A673 (cell line): ENCODE results near the gene FSCN2. TPM values are rescaled to one million over a fixed set of nuclear protein-coding genes. Genes with fewer than 3 reads are reported as not detected.
A peak's percentile ranks its signal among the peaks of the same experiment; 100 is the strongest.

Experiments used
- BruUV-seq: library from RNA; stranded (reverse); fragments of 400-500 nt; replicated peaks from 2 replicates; lab custom pipeline; 2021; lab: Mats Ljungman, UMichigan
- CTCF ChIA-PET: fragments of 300-600 bp; sonication (Branson Sonifier 250); formaldehyde crosslinking; loops from one replicate; lab custom pipeline; 2022; ENCODE audit warnings: antibody characterized with exemption; lab: Charles Lee
- POLR2A ChIA-PET: fragments of 300-600 bp; sonication (Branson Sonifier 250); formaldehyde crosslinking; loops from one replicate; lab custom pipeline; 2022; ENCODE audit warnings: antibody characterized with exemption; ENCODE audit not compliant: low non-redundant PET; lab: Charles Lee
- DNase-seq: peaks from one replicate; pipeline ENCODE4 v3.0.0-alpha.2; 2015; ENCODE audit warnings: low spot score
- H3K27ac ChIP-seq: fragments of 200-600 bp; sonication (generic); 2 replicates; pipeline ENCODE4 v1.5.1; 2016; ENCODE audit warnings: mixed run types, low read depth, mild to moderate bottlenecking, mixed read lengths, antibody characterized with exemption, low read length; ENCODE audit not compliant: poor library complexity, severe bottlenecking
- H3K27me3 ChIP-seq: fragments of 200-600 bp; sonication (generic); replicated peaks from 2 replicates; pipeline ENCODE4 v1.6.1; 2017; ENCODE audit warnings: mixed run types, low read depth, mild to moderate bottlenecking, mixed read lengths, antibody characterized with exemption, low read length; ENCODE audit not compliant: insufficient read depth, poor library complexity
- H3K36me3 ChIP-seq: fragments of 200-600 bp; sonication (generic); 2 replicates; pipeline ENCODE4 v1.6.1; 2016; ENCODE audit warnings: mixed run types, mild to moderate bottlenecking, mixed read lengths, antibody characterized with exemption, low read length; ENCODE audit not compliant: insufficient read depth, poor library complexity, severe bottlenecking
- H3K4me1 ChIP-seq: fragments of 200-600 bp; sonication (generic); 2 replicates; pipeline ENCODE4 v1.6.1; 2017; ENCODE audit warnings: mixed run types, mild to moderate bottlenecking, mixed read lengths, antibody characterized with exemption, low read length; ENCODE audit not compliant: insufficient read depth, poor library complexity, severe bottlenecking
- H3K4me3 ChIP-seq: fragments of 200-600 bp; sonication (generic); 2 replicates; pipeline ENCODE4 v1.5.1; 2016; ENCODE audit warnings: low read depth, mixed run types, mild to moderate bottlenecking, mixed read lengths, low read length; ENCODE audit not compliant: poor library complexity, severe bottlenecking
- H3K9me3 ChIP-seq: fragments of 200-600 bp; sonication (generic); 2 replicates; pipeline ENCODE4 v1.6.1; 2016; ENCODE audit warnings: mixed run types, low read depth, mild to moderate bottlenecking, mixed read lengths, antibody characterized with exemption, low read length; ENCODE audit not compliant: poor library complexity, severe bottlenecking
- EZH2 ChIP-seq: fragments of 200-600 bp; sonication (generic); IDR thresholded peaks from 2 replicates; pipeline ENCODE4 v1.6.1; 2017; ENCODE audit warnings: borderline replicate concordance, low read depth, mild to moderate bottlenecking, mixed read lengths, antibody characterized with exemption, low read length; ENCODE audit not compliant: poor library complexity, severe bottlenecking
- intact Hi-C: fragments of 100-400 bp; cut with micrococcal nuclease; formaldehyde crosslinking; loops from one replicate; pipeline ENCODE4 v1.10.0; 2022; ENCODE audit not compliant: unreplicated experiment
- total RNA-seq: library from RNA; stranded (reverse); gene quantifications from 2 replicates; pipeline ENCODE4 v1.2.3, GENCODE V29; 2021
- TF ChIP-seq, protein P1 (sequence below): fragments of 300-800, 200-600 bp; sonication (generic); conservative IDR thresholded peaks from 2 replicates; pipeline ENCODE4 v1.5.1; 2017; ENCODE audit warnings: low read depth, mild to moderate bottlenecking, antibody characterized with exemption, low read length, moderate library complexity, mixed read lengths

FSCN2 gene
- total RNA-seq, 1 experiment from 2014 or later: 0.26 TPM

DNA sequence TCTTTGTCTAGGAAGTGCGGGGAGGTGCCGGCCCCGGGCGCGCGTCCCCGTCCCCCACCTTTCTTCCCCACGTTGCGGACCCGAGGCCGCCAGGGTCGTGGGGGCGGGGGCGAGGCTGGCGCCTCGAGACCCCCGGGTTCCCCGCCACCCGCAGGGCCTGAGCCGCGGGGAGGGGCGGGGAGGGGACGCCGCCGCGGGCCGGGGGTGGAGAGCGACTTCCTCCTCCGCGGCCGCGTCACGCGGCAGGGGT is 13.8 kb upstream of the FSCN2 start:
- H3K9me3 ChIP-seq: no peaks in the 10 kb centered on the region
- intact Hi-C loops: loop anchor here (10.0 kb wide), 1 partner anchor 90 kb away; no protein-coding TSS in a partner anchor
- H3K27ac ChIP-seq: peak overlapping the region; percentile 99
- H3K27me3 ChIP-seq: no peaks in the 10 kb centered on the region
- peak overlapping the region; percentile 79 for H3K4me3 ChIP-seq
- DNase-seq: no peak
- POLR2A ChIA-PET: no interaction called here
- CTCF ChIA-PET: no interaction called here
- no TSS peak for BruUV-seq
- peaks cover 25% of the 10 kb centered on the region for H3K36me3 ChIP-seq
- no peak for TF ChIP-seq EZH2
- TF ChIP-seq, protein P1, sequence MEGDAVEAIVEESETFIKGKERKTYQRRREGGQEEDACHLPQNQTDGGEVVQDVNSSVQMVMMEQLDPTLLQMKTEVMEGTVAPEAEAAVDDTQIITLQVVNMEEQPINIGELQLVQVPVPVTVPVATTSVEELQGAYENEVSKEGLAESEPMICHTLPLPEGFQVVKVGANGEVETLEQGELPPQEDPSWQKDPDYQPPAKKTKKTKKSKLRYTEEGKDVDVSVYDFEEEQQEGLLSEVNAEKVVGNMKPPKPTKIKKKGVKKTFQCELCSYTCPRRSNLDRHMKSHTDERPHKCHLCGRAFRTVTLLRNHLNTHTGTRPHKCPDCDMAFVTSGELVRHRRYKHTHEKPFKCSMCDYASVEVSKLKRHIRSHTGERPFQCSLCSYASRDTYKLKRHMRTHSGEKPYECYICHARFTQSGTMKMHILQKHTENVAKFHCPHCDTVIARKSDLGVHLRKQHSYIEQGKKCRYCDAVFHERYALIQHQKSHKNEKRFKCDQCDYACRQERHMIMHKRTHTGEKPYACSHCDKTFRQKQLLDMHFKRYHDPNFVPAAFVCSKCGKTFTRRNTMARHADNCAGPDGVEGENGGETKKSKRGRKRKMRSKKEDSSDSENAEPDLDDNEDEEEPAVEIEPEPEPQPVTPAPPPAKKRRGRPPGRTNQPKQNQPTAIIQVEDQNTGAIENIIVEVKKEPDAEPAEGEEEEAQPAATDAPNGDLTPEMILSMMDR: no peak
- peaks cover 26% of the 10 kb centered on the region for H3K4me1 ChIP-seq

DNA sequence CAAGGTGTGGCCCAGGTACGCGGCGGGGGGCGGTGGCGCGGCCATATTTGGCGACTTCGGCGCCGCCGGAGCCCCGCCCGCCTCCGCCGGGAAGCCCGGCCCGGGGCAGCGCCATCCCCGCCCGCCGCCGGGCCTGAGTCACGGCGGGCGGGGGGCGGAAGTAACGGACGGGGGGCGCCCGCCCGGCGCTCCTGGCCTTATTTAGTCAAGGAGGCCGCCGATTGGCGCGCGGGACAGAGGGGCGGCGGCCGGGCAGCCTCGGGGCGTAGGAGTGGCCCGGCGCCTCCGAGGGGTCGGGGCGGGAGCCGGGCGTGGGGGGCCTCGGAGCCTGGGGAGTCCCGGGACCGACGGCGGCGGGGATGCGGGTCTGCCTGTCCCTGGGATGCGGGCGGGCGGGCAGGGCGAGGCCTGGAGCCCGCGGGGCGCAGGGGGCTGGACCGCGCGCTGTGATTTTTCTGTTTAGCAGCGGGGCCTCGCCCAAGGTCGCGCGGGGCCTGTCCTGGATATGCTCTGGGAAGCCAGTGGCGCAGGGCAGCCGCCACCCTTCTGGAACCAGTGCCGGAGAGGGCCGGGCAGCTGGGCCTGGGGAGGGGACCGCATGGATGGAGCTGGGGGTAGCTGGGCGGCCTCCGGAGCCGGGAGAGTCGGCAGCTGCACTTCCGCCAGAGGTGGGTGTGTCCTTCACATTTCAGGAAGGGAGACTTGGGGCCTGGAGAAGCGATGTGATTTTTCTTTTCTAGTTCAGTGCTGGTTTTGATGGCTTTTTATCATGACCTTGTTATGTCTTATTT is 13.2 kb upstream of the FSCN2 start:
- Histone ChIP-seq H3K36me3 (peaks cover 20% of the 10 kb centered on the region), H3K9me3 (no peaks in the 10 kb centered on the region), H3K4me1 (peaks cover 23% of the 10 kb centered on the region), H3K4me3 (peak overlapping the region; percentile 79), H3K27ac (peak overlapping the region; percentile 99), H3K27me3 (no peaks in the 10 kb centered on the region)
- no peak for TF ChIP-seq EZH2
- TF ChIP-seq, protein P1: no peak
- BruUV-seq: no TSS peak
- intact Hi-C loops: loop anchor here (5.0 to 10.0 kb wide), 2 partner anchors 37 to 90 kb away; partner anchors contain the start of gene FAAP100
- CTCF ChIA-PET: no interaction called here
- DNase-seq: peak; percentile 78
- POLR2A ChIA-PET: interaction anchor here (0.5 kb wide), 1 partner anchor 38 kb away, joined by 4 read pairs; no protein-coding TSS in a partner anchor

- H3K4me3 ChIP-seq: peak overlapping the region; percentile 79
- TF ChIP-seq, protein P1: no peak
- no peak for TF ChIP-seq EZH2
- peaks cover 21% of the 10 kb centered on the region for H3K4me1 ChIP-seq
- BruUV-seq: no TSS peak
- ChIA-PET CTCF (no interaction called here), POLR2A (no interaction called here)
- DNase-seq: no peak
- peak overlapping the region; percentile 99 for H3K27ac ChIP-seq
- H3K36me3 ChIP-seq: peaks cover 13% of the 10 kb centered on the region
- intact Hi-C loops: loop anchor here (5.0 to 10.0 kb wide), 2 partner anchors 37 to 89 kb away; partner anchors contain the start of gene FAAP100
- no peaks in the 10 kb centered on the region for H3K9me3 ChIP-seq
- no peaks in the 10 kb centered on the region for H3K27me3 ChIP-seq
These were observed 12.6 kb upstream of the FSCN2 start for GRCh38 chr17:81515530-81516041.
